CD4-positive, alpha-beta T cell treated with Interleukin-12 subunit alpha and Interleukin-12 subunit beta, for 1 hour (primary cell): Measurements from ENCODE around the gene PCDH9.

Experiments used
- DNase-seq: peaks from one replicate; pipeline ENCODE4 v3.0.0-alpha.2; 2020

Gene PCDH9

GRCh38 chr13:67014399-67014798 is 215.7 kb downstream of the PCDH9 start:
- DNase-seq: no peak

GRCh38 chr13:67013709-67014108 is 216.4 kb downstream of the PCDH9 start:
- no peak for DNase-seq

DNA sequence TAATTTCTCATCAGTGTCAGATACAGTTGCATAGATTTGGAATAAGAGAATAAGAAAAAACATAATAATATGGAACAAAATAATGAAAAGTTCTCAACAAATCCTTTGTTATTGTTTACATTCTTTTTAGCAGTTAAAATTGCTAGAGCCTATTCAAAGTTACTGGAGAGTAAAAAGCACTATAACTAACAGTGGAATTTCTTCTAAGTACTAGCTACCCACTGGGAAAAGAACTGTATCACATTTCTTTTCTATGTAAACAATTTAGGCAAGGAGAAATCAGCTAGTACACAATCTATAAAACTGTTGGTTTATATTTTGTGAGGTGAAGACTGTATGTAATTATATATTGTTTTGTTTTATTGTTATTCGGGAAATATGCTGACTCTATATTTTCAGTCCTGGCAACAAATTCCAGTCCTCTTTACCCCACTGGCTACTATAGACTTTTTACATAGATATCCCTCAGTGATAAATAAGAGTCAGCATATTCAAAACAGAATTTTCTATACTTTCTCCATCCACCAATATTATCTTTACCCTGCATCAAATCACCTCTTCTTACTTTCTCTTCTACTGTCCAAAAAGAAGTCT is 222.0 kb downstream of the PCDH9 start:
- no peak for DNase-seq

DNA sequence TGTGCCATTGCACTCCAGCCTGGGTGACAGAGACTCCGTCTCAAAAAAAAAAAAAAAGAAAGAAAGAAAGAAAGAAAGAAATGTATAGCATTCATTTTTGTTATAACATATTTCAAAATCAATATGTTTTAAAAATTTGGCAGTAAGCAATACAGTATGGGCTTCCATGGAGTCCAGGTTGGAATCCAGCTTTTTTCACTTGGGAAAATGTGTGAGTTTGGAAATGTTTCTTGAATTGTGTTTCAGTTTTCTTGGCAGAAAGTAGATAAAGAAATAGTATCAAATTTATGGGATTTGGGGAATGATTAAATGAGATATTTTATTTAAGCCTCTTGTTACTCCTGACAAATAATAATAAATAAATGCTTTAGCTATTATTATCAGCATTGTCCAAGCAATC is 225.6 kb downstream of the PCDH9 start:
- no peak for DNase-seq

- DNase-seq: no peak
Observed at GRCh38 chr13:67003743-67004142, 226.4 kb downstream of the PCDH9 start.

GRCh38 chr13:67001363-67001762 is 228.8 kb downstream of the PCDH9 start:
- DNase-seq: no peak

- no peak for DNase-seq
Observed at GRCh38 chr13:66996503-66996902, 233.6 kb downstream of the PCDH9 start.

GRCh38 chr13:66995203-66995611 is 234.9 kb downstream of the PCDH9 start:
- no peak for DNase-seq

DNA sequence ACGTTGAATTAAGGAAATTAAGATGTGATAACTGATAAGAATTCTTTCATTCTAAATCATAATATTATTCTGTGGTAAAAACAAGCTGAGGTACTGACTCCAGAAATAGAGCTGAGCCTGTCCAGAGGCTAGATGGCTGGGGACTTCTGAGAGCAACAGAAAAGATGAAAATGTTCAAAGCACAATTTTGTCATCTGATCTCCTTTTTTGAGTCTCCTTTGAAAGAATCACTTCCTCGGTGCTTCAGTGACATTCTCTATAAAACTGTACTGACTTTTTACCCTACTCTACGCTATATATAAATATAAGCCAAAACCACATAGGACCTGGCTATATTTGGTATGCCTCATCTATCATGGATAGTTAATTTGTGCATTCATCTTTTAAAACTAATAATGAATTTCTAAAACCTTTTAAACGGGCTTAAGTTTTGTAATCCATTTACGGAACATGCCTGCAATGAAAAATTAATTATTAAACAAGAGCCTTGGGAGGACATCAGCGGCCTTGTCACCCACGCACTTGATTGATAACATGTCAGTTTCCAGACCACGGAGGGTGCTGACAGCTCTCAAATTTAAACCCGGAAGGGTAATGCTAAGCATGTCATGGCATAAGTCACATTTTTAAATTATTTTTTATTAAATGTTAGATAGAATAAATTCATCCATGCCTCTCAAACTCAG is 235.5 kb downstream of the PCDH9 start:
- no peak for DNase-seq

GRCh38 chr13:66994097-66994496 is 236.0 kb downstream of the PCDH9 start:
- DNase-seq: peak; percentile 4

DNA sequence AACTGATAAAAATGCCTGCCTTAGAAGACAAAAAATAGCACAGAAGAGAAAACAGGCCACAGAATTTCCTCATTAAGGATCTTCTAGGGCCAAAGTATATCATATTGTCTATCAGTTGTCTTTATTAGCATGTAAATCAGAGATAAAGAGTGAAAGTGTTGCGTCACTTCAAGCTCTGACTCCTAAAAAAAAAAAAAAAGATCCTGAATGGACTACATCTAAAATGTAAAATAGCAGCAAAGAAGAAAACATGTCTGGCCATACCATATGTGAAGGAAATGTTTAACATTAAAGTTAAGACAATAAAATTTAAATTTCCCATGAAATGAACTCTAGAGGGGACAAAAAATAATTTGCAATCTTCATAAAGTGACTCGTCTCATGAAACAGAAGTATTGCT is 237.4 kb downstream of the PCDH9 start:
- no peak for DNase-seq

DNA sequence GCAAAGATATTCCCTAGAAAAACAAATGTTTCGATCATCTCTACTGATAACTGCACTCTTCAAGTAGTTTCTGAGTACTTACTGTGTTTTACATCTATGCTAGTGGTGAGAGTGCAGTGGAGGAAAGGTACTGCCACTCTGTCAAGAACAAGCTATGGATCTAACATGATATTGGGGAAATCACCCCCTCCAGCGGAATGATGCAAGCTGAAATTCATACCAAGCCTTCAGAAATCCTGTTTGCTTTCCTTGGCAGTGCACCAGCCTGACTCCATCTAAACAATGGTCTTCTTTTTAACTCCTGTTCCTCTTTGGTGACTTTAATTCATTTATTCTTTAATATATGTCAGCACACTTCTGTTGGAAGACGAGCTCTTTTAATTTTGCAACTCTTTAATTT is 238.0 kb downstream of the PCDH9 start:
- no peak for DNase-seq

GRCh38 chr13:66984241-66984640 is 245.9 kb downstream of the PCDH9 start:
- DNase-seq: no peak

GRCh38 chr13:66981912-66982311 is 248.2 kb downstream of the PCDH9 start:
- no peak for DNase-seq

- no peak for DNase-seq
Observed at GRCh38 chr13:66977161-66977560, 253.0 kb downstream of the PCDH9 start.

DNA sequence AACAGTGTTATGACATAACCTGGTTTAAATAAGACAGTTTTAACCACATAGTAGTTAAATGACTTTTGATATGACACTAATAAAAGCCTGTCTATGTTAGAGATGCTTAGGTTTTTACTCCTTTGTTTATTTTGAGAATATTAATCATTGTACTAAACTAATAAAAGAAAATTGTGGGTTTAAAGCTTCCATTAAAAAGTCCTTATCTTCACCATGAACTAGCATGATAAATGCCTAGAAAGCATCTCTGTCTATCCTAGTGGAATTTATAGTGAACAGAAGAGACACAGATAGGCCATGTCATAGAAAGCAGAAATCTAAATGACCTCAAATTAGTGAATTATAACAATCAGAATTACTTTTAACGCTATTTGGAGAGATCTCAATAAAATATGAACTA is 255.2 kb downstream of the PCDH9 start:
- no peak for DNase-seq

- DNase-seq: no peak
Observed at GRCh38 chr13:66974174-66974573, 256.0 kb downstream of the PCDH9 start.

DNA sequence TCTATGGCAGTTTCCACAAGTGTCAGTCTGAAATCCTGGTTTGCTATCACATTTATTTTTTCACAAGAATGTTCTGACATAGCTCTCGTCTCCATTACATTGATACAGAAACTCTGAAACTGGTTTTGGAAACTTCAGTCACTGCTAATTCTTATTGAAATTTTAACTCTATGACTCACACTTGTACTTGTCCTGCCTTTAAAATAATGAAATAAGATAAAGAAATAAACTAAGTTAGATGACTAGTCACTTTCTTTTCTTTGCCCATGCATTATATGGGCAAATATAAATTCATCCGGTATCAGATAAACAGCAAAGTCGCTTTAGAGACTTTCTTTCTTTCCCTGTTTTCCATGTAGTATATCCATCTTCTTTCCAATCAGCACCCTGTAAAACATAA is 257.5 kb downstream of the PCDH9 start:
- no peak for DNase-seq

- no peak for DNase-seq
Observed at GRCh38 chr13:66971004-66971403, 259.1 kb downstream of the PCDH9 start.

- DNase-seq: no peak
Observed at GRCh38 chr13:66969291-66969690, 260.8 kb downstream of the PCDH9 start.

DNA sequence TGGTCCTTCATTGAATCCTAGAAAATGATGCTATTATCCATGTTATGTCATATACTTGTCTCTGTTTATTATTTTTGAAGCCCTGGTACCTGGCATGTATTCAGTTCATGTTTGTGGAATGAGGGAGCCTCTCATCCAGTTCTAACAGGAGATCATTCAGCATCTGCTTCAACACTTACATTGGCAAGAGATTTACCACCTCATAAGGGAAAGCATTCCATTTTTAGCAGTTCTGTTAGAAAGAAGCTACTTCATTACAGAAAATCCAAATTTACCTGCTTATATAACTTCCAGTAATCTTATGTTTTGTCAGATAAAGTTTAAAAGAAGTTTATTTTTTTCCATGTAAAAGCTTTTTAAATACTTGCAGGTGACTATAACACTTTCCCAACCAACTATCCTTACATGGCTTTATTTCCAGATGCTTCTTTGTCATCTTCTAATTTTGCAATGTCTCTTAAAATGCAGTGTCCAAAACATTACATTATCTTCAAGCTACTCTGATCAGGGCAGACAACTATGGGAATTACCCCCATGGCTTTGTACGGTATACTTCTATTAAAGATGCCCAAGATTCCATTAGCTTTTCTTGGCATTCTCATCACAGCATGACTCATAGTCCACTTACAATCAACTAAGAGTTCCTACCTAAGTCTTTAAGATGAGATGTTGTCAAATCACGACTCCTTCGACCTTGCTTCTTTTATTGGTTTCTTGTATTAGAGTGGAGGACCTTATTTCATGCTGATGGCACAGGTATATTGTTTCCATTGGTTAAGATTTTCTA is 262.1 kb downstream of the PCDH9 start:
- no peak for DNase-seq

DNA sequence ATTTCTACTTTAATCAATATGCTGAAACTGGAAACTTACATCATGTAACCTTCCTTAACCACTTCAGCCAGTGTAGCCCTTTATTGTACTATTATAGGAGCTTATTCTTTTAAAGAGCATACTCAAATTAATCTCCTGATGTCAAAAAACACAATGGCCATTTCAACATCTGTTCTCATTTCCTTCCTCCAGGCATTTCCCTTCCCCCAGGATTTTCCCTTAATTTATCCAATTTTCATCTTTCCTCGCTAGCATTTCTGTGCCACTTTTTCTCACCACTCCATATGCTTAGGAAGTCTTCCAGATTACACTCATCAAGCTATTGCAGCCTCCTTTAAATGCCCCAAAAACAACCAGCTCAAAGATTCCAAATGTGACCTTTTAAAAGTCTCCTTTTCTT is 265.0 kb downstream of the PCDH9 start:
- DNase-seq: no peak

DNA sequence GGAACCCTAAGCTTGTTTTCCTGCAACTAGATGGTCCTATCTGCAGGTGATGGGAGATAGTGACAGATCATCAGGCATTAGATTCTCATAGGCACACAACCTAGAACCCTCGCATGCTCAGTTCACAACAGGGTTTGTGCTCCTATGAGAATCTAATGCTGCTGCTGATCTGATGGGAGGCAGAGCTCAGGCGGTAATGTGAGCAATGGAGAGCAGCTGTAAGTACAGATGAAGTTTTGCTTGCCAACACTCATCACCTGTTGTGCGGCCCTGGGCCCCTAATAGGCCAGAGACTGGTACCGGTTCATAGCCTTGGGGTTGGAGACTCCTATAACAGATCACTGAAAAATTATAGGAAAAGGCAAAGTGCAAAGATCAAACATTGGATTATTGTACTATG is 267.2 kb downstream of the PCDH9 start:
- DNase-seq: no peak

GRCh38 chr13:66958611-66959010 is 271.5 kb downstream of the PCDH9 start:
- no peak for DNase-seq
